A549 (cell line): ENCODE results near the gene LY86.

Experiments used
- EP300 ChIP-seq, 2 experiments: fragments of >200 bp; sonication (Bioruptor Twin); formaldehyde crosslinking; IDR thresholded peaks; 2 replicates in 1 of 2; 3 replicates in 1 of 2; pipeline ENCODE4 v1.6.1; 2016 to 2017
- POLR2A ChIP-seq: IDR thresholded peaks from 2 replicates; pipeline ENCODE4 v1.6.1; 2012; ENCODE audit warnings: mild to moderate bottlenecking, low read length

GRCh38 chr6:6545616-6546317 is 42.8 kb upstream of the LY86 start:
- TF ChIP-seq POLR2A (no peak), EP300 (IDR thresholded peaks at IDR 0.05) (no peak)
